ENCODE measurements around the gene TBC1D9B.

Gene TBC1D9B

DNA sequence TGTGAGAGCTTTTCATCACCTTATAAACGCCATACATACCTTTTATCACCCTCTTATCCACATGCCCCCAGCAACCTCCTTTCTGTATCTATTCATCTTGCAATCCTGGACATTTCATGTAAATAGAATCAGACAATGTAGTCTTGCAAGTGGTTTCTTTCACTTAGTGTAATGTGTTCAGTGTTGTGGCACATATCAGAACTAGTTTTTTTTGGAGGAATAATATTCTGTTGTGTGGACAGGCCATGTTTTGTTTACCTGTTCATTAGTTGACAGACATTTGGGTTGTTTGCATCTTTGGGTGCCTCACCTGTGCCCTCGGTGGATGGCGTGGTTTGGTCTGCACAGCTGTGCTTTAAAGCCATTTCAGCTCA, 85.7 kb downstream of the TBC1D9B start:
- H3K4me3 ChIP-seq (ENCODE audit: low read depth, low read length), result peak overlapping the region; percentile 86
- DNase-seq (ENCODE audit: low read depth), result no peak
- TF ChIP-seq, protein P1, sequence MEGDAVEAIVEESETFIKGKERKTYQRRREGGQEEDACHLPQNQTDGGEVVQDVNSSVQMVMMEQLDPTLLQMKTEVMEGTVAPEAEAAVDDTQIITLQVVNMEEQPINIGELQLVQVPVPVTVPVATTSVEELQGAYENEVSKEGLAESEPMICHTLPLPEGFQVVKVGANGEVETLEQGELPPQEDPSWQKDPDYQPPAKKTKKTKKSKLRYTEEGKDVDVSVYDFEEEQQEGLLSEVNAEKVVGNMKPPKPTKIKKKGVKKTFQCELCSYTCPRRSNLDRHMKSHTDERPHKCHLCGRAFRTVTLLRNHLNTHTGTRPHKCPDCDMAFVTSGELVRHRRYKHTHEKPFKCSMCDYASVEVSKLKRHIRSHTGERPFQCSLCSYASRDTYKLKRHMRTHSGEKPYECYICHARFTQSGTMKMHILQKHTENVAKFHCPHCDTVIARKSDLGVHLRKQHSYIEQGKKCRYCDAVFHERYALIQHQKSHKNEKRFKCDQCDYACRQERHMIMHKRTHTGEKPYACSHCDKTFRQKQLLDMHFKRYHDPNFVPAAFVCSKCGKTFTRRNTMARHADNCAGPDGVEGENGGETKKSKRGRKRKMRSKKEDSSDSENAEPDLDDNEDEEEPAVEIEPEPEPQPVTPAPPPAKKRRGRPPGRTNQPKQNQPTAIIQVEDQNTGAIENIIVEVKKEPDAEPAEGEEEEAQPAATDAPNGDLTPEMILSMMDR (IDR thresholded peaks at IDR 0.05; ENCODE audit: low read depth, low read length, missing control alignments), result no peak

DNA sequence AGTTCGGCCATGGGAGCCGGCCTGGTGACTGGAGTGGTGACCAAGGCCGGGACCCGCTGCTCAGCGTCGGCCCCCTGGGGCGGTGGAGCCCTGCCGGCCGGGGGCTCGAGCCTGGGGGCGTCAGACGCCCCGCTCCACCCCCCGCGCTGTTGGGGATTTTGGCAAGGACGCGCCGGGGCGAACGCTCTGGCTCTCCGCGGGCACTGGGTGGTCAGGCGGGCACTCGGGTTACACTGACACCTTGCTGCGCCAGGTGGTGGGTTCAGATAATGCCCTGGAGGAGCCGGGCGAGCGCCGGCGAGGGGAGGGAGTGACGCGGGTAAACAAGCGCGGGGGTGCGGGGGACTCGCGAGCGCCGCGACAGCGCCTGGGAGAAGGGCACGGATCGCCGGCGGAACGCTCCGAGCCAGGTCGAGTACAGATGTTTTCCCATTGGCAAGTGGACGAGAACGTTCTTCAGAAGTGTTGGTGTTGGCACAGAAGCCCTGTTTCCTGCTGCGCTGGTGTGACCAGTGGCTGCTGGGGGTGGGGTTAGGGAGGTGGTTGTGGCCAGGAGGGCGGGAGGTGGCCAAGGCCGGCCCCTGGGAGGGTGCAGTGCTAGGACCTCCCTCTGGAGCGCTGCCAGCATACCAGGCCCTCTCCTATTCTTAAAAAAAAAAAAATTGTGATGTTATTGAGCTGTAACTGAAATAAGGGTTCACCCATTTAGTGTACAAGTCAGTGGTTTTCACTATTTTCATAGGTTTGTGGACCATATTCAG, 86.2 kb downstream of the TBC1D9B start:
- H3K4me3 ChIP-seq (ENCODE audit: low read depth, low read length), result peak overlapping the region; percentile 86
- TF ChIP-seq, protein P1 (IDR thresholded peaks at IDR 0.05; ENCODE audit: low read depth, low read length, missing control alignments), result no peak
- DNase-seq (ENCODE audit: low read depth), result peak; percentile 68

DNA sequence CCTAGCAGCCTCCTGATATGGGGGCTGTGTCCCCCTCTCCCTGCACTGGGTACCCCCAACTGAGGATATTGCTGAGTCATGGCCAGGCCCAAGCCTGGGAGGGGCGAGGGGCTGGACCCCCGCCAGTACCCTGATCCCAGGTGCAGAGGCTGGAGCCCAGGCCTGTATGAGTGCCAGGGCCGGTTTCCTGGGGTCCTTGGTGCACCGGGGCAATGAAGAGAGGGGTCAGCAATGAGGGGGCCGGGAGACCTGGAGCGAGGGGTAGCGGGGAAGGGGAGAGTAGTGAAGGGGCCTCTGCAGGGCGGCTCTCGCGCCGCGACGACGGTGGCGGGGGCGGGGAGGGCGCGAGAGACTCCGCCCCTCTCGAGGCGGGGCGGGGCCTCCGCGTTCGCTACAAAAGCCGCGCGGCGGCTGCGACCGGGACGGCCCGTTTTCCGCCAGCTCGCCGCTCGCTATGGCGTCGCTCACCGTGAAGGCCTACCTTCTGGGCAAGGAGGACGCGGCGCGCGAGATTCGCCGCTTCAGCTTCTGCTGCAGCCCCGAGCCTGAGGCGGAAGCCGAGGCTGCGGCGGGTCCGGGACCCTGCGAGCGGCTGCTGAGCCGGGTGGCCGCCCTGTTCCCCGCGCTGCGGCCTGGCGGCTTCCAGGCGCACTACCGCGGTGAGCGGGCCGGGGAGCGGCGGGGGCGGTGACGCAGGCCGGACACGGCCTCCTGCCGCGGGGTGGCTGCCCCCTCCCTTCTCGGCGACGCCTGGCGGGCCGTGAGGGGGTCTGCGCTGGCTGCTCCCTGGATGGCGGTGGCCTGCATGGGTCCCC, 87.0 kb downstream of the TBC1D9B start, which contains the start of gene SQSTM1:
TSS of gene SQSTM1 (plus strand) at position 423 of the 815 bp plus-strand sequence. CDS start at position 455, 32 bp downstream.
- H3K4me3 ChIP-seq (ENCODE audit: low read depth, low read length), result peak within 1 kb of the TSS; percentile 86
- TF ChIP-seq, protein P1 (IDR thresholded peaks at IDR 0.05; ENCODE audit: low read depth, low read length, missing control alignments), result no peak
- DNase-seq (ENCODE audit: low read depth), result no peak

DNA sequence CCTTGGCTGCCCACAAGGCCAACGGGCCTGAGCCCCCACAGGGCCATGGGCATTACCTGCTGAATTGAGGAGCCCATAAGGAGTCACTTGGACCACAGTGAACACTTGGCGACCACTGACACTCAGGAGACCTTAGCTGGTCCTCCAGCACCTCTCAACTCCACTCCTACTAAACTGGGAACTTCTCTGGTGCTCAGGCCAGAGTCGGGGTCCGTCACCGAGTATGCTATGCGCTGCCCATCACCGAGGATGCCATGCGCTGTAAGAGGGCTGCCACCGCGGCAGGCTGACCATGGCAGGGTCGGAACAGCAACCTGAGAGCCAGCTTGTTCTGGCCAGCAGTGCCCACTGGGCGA, 87.6 kb downstream of the TBC1D9B start:
- peak overlapping the region; percentile 86 for H3K4me3 ChIP-seq (ENCODE audit: low read depth, low read length)
- TF ChIP-seq, protein P1 (IDR thresholded peaks at IDR 0.05; ENCODE audit: low read depth, low read length, missing control alignments), result no peak
- no peak for DNase-seq (ENCODE audit: low read depth)

DNA sequence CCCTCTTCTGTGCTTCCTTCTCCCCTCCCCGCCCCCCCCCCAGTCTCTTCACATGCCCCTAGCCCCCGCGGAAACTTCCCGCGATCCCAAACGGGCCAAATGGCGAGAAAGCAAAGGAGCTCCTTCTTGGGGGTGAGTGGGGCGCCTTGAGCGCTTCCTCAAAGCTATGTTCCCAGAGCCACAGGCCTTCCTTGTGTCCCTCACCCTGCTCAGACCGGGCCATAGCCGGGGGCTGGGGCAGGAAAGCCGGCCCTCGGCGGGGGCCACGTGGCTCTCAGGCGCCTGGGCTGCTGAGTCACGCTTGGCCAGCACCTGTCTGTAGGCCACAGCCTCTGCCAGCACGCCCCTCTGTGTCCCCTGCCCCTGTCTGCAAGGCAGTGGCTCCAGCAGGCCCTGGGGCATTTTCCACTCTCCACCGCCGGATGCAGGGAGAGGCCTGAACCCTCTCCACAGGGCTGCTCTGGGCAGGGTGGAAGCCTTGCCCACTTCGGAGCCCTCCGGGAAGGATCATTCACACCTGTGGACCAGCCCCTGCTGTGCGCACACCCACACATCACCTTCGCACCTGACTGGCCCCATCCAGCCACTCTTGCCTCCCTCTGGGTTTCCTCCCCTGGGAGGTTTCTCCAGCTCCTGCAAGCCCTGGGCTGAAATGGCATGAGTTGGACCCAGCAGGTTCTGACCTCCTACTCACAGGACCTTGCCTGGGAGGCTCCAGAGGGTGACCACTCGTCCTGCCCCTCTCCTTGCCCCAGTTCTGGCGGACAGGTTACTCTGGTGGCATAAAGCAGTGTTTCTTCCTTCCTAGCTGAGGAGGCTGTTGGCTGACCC, 88.2 kb downstream of the TBC1D9B start:
- TF ChIP-seq, protein P1 (IDR thresholded peaks at IDR 0.05; ENCODE audit: low read depth, low read length, missing control alignments), result no peak
- no peak for DNase-seq (ENCODE audit: low read depth)
- H3K4me3 ChIP-seq (ENCODE audit: low read depth, low read length), result peak overlapping the region; percentile 58

DNA sequence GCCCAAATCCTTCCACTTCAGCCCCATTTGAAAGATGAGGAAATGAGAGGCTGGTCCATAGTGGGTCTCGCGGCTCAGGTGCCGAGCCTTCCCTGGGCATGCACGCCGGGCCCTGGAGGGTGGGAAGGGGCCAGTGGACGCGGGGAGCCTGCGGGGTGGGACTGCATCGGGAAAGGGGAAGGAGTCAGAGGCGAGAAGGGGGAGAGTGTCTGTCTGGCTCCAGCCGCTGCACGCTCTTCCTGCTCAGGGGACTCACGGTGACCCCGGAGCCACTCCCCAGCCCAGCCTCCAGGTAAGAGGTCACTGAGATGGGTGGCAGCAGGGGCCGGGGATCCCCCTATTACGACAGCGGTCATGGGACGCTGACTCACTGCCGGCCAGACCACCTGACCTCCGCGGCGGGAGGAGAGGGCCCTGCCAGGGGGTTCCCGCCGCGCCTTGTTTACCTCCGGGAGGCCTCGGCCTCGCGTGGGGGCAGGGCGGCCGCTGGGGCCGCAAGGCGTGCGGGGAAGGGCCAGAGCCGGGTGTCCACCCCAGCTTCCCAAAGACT, 88.9 kb downstream of the TBC1D9B start:
- peak; percentile 82 for DNase-seq (ENCODE audit: low read depth)
- peak overlapping the region; percentile 58 for H3K4me3 ChIP-seq (ENCODE audit: low read depth, low read length)
- TF ChIP-seq, protein P1 (IDR thresholded peaks at IDR 0.05; ENCODE audit: low read depth, low read length, missing control alignments), result no peak

Measured in GM12864 (cell line).